ENCODE measurements around the gene RNF130. TPM values are rescaled to one million over a fixed set of nuclear protein-coding genes. Genes with fewer than 3 reads are reported as not detected.

The RNF130 gene
- total and polyA plus RNA-seq, 9 of the 15 experiments (the other 6 are each of a cell fraction or from before 2014, with no cell fraction given): 5.8 to 39.4 (median 27.1) TPM

DNA sequence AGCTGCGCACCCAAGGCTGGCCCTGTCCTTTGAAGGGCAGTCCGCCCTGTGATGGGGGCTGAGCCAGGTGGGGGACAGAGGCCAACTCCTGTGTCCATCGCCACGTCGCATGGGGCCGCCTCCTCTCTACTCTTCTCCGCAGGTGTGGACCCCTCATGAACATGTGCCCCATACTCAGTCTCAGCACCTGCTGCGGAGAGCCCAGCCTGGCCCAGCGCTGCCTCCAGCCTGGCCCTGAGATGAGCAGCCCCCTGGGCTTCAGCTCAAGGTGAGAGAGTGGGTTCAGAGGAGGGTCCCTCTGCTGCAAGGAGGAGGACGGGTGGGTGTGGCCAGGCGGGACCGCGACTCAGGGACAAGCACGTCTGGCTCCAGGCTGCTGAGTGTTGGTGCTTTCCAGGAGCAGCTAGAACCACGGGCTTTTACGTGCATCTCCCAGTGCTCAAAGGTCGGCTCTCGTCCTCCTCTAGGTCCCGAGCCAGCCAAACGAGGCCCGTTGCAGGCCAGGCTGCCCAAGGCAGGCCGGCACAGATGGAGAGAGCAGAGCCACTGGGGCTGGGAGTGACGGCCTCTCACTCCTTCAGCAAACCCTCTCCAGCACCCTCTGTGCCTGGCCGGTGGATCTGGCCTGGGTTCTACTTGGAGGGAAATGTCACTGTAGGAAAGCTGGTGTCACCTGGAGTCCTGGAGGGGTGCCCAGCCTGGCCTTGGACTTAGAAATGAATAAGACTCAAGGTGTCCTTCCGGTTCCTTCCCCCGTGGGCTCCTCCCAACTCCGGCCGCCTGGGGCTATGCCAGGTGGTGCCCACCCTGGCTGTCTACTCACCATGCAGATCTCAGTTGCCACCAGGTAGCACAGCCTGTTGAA lies 48.9 kb upstream of the RNF130 start:
- Histone ChIP-seq H3K9me3 (replicated peaks; ENCODE audit: control insufficient read depth, insufficient read depth, low read depth, low read length) (no peaks in the 10 kb centered on the region), H4K20me1 (replicated peaks; ENCODE audit: control insufficient read depth, insufficient read depth, low read length) (no peaks in the 10 kb centered on the region), H3K27ac (ENCODE audit: extremely low read depth, low read depth, low read length) (no peak overlapping the region), H3K9ac (ENCODE audit: insufficient read depth in 1 of 2, low read depth in 2 of 2, low read length in 2 of 2) (peak overlapping the region in 1 of 2 experiments; percentile 8; a peak in 1 of 4 replicates), H3K4me2 (ENCODE audit: insufficient read depth, low read length) (no peak overlapping the region), H3K4me1 (replicated peaks in 1 of 2; ENCODE audit: control insufficient read depth in 2 of 2, insufficient read depth in 2 of 2, low read length in 2 of 2) (peaks cover 0 to 33% of the 10 kb centered on the region in 2 experiments; a peak in 2 of 5 replicates), H3K9me1 (ENCODE audit: control insufficient read depth, insufficient read depth, low read length) (no peaks in the 10 kb centered on the region), H3K79me2 (ENCODE audit: control insufficient read depth, insufficient read depth, low read length) (no peaks in the 10 kb centered on the region), H3K27me3 (ENCODE audit: control insufficient read depth in 2 of 2, insufficient read depth in 2 of 2, low read length in 2 of 2) (peaks cover 11 to 53% of the 10 kb centered on the region in 2 experiments; a peak in 3 of 5 replicates), H2AFZ (ENCODE audit: low read depth, low read length) (no peak overlapping the region), H3K36me3 (ENCODE audit: control insufficient read depth, insufficient read depth, low read length) (no peaks in the 10 kb centered on the region), H3K4me3 (no peak overlapping the region)
- FAIRE-seq (no peak), DNase-seq (ENCODE audit: extremely low read depth in 1 of 4, low spot score in 3 of 4) (no peak), ATAC-seq (no peak)
- in situ Hi-C loops (cut with MboI) (no loop called here), intact Hi-C loops (cut with micrococcal nuclease) (no loop called here)
- no peak for TF ChIP-seq GTF2E2 (tag; IDR thresholded peaks at IDR 0.05)
- TF ChIP-seq ZNF561 (CRISPR knock-in tag; conservative IDR thresholded peaks at IDR 0.05): no peak
- TF ChIP-seq, protein P1, sequence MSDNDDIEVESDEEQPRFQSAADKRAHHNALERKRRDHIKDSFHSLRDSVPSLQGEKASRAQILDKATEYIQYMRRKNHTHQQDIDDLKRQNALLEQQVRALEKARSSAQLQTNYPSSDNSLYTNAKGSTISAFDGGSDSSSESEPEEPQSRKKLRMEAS (CRISPR knock-in tag; IDR thresholded peaks at IDR 0.05): no peak
- TF ChIP-seq NCOR1 (IDR thresholded peaks at IDR 0.05): no peak
- TF ChIP-seq CEBPB (tag; IDR thresholded peaks at IDR 0.05): no peak
- TF ChIP-seq FOXK1 (CRISPR knock-in tag; IDR thresholded peaks at IDR 0.05; ENCODE audit: borderline replicate concordance): no peak
- TF ChIP-seq, protein P2, sequence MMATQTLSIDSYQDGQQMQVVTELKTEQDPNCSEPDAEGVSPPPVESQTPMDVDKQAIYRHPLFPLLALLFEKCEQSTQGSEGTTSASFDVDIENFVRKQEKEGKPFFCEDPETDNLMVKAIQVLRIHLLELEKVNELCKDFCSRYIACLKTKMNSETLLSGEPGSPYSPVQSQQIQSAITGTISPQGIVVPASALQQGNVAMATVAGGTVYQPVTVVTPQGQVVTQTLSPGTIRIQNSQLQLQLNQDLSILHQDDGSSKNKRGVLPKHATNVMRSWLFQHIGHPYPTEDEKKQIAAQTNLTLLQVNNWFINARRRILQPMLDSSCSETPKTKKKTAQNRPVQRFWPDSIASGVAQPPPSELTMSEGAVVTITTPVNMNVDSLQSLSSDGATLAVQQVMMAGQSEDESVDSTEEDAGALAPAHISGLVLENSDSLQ (IDR thresholded peaks at IDR 0.05): no peak
- no peak for TF ChIP-seq HCFC1 (IDR thresholded peaks at IDR 0.05; ENCODE audit: low read depth, low read length)
- TF ChIP-seq JUN (IDR thresholded peaks at IDR 0.05; ENCODE audit: borderline replicate concordance, low read depth, low read length): no peak
- TF ChIP-seq JUN (CRISPR knock-in tag; IDR thresholded peaks at IDR 0.05; ENCODE audit: borderline replicate concordance): no peak
- TF ChIP-seq RBM22 (IDR thresholded peaks at IDR 0.05; ENCODE audit: low read depth, low read length, poor library complexity, severe bottlenecking): no peak
- no peak for TF ChIP-seq KHSRP (IDR thresholded peaks at IDR 0.05)
- TF ChIP-seq FOXP4 (CRISPR knock-in tag; IDR thresholded peaks at IDR 0.05; ENCODE audit: borderline replicate concordance): no peak
- TF ChIP-seq CHCHD3 (CRISPR knock-in tag; IDR thresholded peaks at IDR 0.05): no peak
- ChIA-PET POLR2A (interaction anchor here (0.8 kb wide), 1 partner anchor 11 kb away, joined by 3 read pairs; no protein-coding TSS in a partner anchor), CTCF (ENCODE audit: low intra/inter-chr PET ratio) (no interaction called here)
- no TSS peak for BruUV-seq (replicated peaks)
- WGBS (ENCODE audit: insufficient coverage, low coverage, missing lambda C conversion rate): 16% methylated on average over 21 of the region's 28 CpGs
